ENCODE measurements around the gene UNC5C. TPM values are rescaled to one million over a fixed set of nuclear protein-coding genes. Genes with fewer than 3 reads are reported as not detected.

Gene UNC5C
- total RNA-seq, 4 donors from 2014 or later: 1.2 to 5.0 (median 3.0) TPM

- no peaks in the 10 kb centered on the region for H3K36me3 ChIP-seq
- H3K4me3 ChIP-seq: no peak overlapping the region
- TF ChIP-seq EP300 (IDR thresholded peaks at IDR 0.05): no peak
- no peak for TF ChIP-seq POLR2A (IDR thresholded peaks at IDR 0.05)
- TF ChIP-seq, protein P1, sequence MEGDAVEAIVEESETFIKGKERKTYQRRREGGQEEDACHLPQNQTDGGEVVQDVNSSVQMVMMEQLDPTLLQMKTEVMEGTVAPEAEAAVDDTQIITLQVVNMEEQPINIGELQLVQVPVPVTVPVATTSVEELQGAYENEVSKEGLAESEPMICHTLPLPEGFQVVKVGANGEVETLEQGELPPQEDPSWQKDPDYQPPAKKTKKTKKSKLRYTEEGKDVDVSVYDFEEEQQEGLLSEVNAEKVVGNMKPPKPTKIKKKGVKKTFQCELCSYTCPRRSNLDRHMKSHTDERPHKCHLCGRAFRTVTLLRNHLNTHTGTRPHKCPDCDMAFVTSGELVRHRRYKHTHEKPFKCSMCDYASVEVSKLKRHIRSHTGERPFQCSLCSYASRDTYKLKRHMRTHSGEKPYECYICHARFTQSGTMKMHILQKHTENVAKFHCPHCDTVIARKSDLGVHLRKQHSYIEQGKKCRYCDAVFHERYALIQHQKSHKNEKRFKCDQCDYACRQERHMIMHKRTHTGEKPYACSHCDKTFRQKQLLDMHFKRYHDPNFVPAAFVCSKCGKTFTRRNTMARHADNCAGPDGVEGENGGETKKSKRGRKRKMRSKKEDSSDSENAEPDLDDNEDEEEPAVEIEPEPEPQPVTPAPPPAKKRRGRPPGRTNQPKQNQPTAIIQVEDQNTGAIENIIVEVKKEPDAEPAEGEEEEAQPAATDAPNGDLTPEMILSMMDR (IDR thresholded peaks at IDR 0.05): no peak
- no peaks in the 10 kb centered on the region for H3K9me3 ChIP-seq
- 64 to 67% methylated on average over 1 of the region's 1 CpG for WGBS, 2 donors
- no peak for DNase-seq (ENCODE audit: low spot score in 2 of 2)
- H3K27ac ChIP-seq: no peak overlapping the region
- no peaks in the 10 kb centered on the region for H3K27me3 ChIP-seq
- H3K4me1 ChIP-seq: peaks cover 0 to 29% (median 0%) of the 10 kb centered on the region in 4 donors
Measured at GRCh38 chr4:95507147-95507546, 41.6 kb downstream of the UNC5C start.

DNA sequence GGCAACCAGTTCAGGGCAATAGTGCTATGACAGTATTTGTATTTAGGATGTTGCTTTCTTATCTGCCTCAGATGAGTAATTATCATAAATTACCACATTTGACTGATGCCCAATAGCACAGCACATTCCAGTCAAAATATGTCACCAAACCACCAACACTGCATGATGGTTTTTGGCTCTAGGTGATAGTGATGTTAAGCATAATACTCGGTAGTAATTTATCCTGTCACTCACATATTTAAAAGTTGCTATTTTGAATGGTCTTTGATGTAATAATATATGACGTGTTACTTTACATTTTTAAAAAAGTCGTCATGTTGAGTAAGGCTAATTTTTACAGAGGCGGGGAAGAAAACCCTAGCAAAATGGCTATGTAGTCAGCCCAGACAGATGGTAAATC lies 42.5 kb downstream of the UNC5C start:
- Histone ChIP-seq H3K4me1 (peaks cover 0 to 29% (median 0%) of the 10 kb centered on the region in 4 donors), H3K36me3 (no peaks in the 10 kb centered on the region), H3K27ac (no peak overlapping the region), H3K9me3 (no peaks in the 10 kb centered on the region), H3K4me3 (no peak overlapping the region), H3K27me3 (no peaks in the 10 kb centered on the region)
- 91% methylated on average over 4 of the region's 4 CpGs for WGBS, 2 donors
- TF ChIP-seq EP300 (IDR thresholded peaks at IDR 0.05) (no peak), POLR2A (IDR thresholded peaks at IDR 0.05) (no peak)
- TF ChIP-seq, protein P1 (IDR thresholded peaks at IDR 0.05): no peak
- no peak for DNase-seq (ENCODE audit: low spot score in 2 of 2)

GRCh38 chr4:95505799-95506198 lies 43.0 kb downstream of the UNC5C start:
- H3K27me3 ChIP-seq: no peaks in the 10 kb centered on the region

GRCh38 chr4:95505151-95505550 lies 43.6 kb downstream of the UNC5C start:
- Histone ChIP-seq H3K9me3 (no peaks in the 10 kb centered on the region), H3K36me3 (no peaks in the 10 kb centered on the region), H3K27ac (no peak overlapping the region), H3K4me1 (peaks cover 0 to 26% (median 0%) of the 10 kb centered on the region in 4 donors), H3K27me3 (no peaks in the 10 kb centered on the region), H3K4me3 (no peak overlapping the region)
- 9 to 17% methylated on average over 2 of the region's 2 CpGs for WGBS, 2 donors
- no peak for DNase-seq (ENCODE audit: low spot score in 2 of 2)
- TF ChIP-seq EP300 (IDR thresholded peaks at IDR 0.05) (no peak), POLR2A (IDR thresholded peaks at IDR 0.05) (no peak)
- TF ChIP-seq, protein P1 (IDR thresholded peaks at IDR 0.05): no peak

More at GRCh38 chr4:95505799-95506198, 43.0 kb downstream of the UNC5C start:
- Histone ChIP-seq H3K4me3 (no peak overlapping the region), H3K27ac (no peak overlapping the region), H3K36me3 (no peaks in the 10 kb centered on the region), H3K4me1 (peaks cover 0 to 29% (median 0%) of the 10 kb centered on the region in 4 donors), H3K9me3 (no peaks in the 10 kb centered on the region)
- DNase-seq (ENCODE audit: low spot score in 2 of 2): no peak
- TF ChIP-seq EP300 (IDR thresholded peaks at IDR 0.05) (no peak), POLR2A (IDR thresholded peaks at IDR 0.05) (no peak)
- TF ChIP-seq, protein P1 (IDR thresholded peaks at IDR 0.05): no peak

- TF ChIP-seq EP300 (IDR thresholded peaks at IDR 0.05): no peak
- TF ChIP-seq, protein P1 (IDR thresholded peaks at IDR 0.05): no peak
- Histone ChIP-seq H3K27me3 (no peaks in the 10 kb centered on the region), H3K36me3 (no peaks in the 10 kb centered on the region), H3K4me1 (peaks cover 0 to 25% (median 0%) of the 10 kb centered on the region in 4 donors), H3K9me3 (no peaks in the 10 kb centered on the region), H3K27ac (no peak overlapping the region), H3K4me3 (no peak overlapping the region)
- no peak for DNase-seq (ENCODE audit: low spot score in 2 of 2)
- 63 to 64% methylated on average over 3 of the region's 3 CpGs for WGBS, 2 donors
Measured at GRCh38 chr4:95504501-95504900, 44.3 kb downstream of the UNC5C start.

All from tibial nerve (tissue), 4 donors.